SK-N-MC (cell line): ENCODE measurements around the gene ESR1.

Experiments used
- EZH2 ChIP-seq: fragments of 200-600 bp; sonication (generic); IDR thresholded peaks from one replicate; pipeline ENCODE4 v1.6.1; 2017; ENCODE audit warnings: antibody characterized with exemption
- FOXP2 ChIP-seq: optimal IDR thresholded peaks from 2 replicates; pipeline ENCODE3; 2011; ENCODE audit warnings: mild to moderate bottlenecking, moderate library complexity; ENCODE audit not compliant: insufficient read depth; ENCODE audit errors: extremely low read length, control extremely low read depth
- POLR2AphosphoS5 ChIP-seq: IDR thresholded peaks from 2 replicates; pipeline ENCODE4 v1.6.1; 2012; ENCODE audit warnings: mild to moderate bottlenecking, low read depth, low read length, borderline replicate concordance

- TF ChIP-seq EZH2 (no peak), POLR2AphosphoS5 (no peak), FOXP2 (no peak)
Observed at GRCh38 chr6:152118224-152118623, 310.7 kb downstream of the ESR1 start.
